ENCODE data around the gene DBT.
"Not testable (repeated sequence)": the region's sequence is repeated elsewhere in the genome, so short reads cannot be mapped to it uniquely, and the experiment has no call there.

The DBT gene

GRCh38 chr1:100249537-100250257 lies at the start of gene DBT:
Gene DBT (minus strand): TSS chr1:100249834. CDS start chr1:100249820, 14 bp downstream.
- DNase-seq = peak; percentile 94 to 97 (median 94)

DNA sequence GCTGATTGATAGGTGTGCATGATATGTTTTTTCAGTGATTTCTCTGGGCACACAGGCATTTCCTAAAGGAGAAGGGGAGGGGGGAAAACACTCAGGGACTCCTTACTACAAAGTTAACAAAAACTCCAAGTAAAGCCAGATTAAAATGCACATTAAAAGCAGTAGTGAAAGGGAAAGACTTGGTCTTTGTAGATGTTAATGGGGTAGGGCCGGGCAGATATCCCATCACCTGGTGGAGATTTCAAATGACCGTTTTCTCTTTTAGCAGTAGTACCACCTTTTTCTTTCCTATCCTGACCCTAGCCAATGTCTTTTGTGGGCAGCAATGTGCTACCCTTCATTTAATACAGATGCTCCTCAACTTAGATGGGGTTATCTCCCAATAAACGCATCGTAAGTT lies 48.9 kb upstream of the DBT start:
- DNase-seq = no peak

DNA sequence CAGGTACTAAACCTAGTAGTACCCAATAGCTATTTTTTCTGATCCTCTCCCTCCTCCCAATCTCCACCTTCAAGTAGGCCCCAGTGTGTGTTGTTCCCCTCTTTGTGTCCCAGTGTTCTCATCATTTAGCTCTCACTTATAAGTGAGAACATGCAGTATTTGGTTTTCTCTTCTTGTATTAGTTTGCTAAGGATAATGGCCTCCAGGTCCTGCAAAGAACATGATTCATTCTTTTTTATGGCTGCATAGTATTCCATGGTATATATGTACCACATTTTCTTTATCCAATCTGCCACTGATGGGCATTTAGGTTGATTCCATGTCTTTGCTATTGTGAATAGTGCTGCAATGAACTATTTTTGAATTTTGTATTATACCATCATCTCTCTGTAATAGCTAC lies 47.4 kb upstream of the DBT start:
- DNase-seq = not testable (repeated sequence)

DNA sequence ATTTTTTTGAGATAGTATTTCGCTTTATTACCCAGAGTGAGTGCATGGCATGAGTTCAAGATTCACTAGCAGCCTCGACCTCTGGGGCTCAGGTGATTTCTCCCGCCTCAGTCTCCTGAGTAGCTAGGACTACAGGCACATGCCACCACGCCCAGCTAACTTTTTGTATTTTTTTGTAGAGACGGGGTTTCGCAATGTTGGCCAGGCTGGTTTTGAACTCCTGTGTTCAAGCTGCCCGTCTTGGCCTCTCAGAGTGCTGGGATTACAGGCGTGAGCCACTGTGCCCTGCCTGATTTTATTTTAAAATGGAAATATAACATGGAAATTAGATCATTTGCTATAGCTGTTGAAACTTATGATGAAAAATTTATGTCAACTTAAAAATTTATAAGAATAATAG lies 46.5 kb upstream of the DBT start:
- DNase-seq = no peak

DNA sequence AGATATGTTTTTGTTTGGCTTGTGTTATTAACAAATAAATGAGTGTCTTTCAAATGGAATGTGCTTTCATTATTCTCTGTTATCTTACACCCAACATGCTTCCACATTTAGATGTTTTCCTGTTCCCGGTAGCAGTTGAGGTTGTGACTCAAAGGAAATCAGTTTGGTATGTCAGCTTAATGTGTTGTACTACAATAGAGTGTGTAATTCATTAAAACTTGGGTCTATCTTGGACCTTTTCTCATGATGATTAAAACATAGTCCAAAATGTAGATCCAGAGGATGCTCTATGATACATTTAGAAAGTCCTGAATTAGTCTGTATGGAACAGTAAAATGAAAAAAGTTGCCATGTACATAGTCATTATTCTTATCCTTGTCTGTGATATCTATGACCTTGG lies 43.1 kb upstream of the DBT start:
- DNase-seq = no peak

DNA sequence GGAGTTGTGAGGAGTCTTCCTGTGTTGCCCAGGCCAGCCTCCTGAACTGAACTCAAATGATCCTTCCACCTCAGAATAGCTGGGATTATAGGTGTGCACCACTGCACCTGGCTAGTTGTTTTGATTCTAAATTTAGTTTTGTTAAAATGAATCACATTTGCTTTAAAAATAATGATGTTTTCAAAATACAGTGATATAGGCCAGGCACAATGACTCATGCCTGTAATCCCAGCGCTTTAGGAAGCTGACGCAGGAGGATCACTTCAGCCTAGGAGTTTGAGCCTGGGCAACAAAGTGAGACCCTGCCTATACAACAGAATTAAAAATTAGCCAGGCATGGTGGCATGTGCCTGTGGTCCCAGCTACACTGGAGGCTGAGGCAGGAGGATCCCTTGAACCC lies 40.7 kb upstream of the DBT start:
- DNase-seq = no peak

- DNase-seq = no peak
These were observed 37.5 kb upstream of the DBT start for GRCh38 chr1:100287162-100287561.

GRCh38 chr1:100284591-100284990 lies 35.0 kb upstream of the DBT start:
- no peak for DNase-seq

DNA sequence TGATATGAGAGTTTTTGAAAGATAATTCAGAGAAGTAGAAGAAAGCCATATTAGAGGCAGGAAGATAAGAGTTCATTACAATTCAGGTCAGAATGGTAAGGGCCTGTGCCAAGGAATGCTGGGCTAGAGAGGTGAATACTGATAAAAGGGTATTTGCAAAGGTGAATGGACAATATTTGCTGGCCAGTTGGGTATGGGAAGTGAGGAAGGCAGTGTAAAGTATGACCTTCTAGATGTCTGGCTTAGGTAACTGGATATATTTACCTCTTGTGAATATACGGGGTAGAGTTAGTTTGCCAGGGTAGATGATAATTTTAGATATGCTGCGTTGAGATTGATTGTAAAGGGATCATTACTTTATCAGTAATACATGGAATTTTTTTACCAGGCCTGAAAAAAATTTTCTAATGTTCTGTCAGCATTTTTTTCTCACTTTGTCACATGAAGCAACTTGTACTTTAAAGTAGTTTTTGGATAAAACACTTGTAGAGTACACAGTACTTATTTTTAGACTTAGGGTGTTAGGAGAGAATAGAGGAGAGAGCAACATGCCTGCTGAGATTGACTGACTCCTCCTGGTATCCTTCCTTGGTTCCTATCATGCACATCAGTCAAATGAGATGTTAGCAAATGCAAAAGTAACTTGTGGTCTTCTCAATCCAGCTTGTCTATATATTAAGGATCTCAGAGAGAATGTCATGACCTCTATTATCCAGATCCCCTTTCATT lies 30.5 kb upstream of the DBT start:
- no peak for DNase-seq

DNA sequence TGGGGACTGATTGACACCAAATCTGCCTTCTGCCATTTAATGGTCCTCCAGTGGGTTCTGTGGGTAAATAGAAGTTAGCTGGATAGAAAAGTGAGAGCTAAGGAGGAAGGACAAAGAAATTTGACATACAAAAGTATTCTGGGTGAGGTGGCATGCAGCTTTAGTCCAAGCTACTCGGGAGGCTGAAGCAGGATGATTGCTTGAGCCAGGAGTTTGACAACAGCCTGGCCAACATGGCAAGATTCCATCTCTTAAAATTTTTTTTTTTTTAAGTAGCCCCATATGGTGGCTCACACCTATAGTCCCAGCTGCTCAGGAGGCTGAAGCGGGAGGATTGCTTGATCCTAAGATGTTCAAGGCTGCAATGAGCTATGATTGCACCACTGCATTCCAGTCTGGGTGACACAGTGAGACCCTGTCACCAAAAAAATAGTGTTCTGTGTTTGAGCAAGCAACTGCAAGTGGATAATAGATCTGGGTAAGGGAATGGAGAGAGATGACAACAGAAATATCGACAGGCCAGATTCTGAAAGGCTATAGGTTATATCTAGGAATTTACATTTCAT lies 29.8 kb upstream of the DBT start:
- no peak for DNase-seq

- no peak for DNase-seq
These were observed 28.2 kb upstream of the DBT start for GRCh38 chr1:100277866-100278265.

- no peak for DNase-seq
These were observed 18.6 kb upstream of the DBT start for GRCh38 chr1:100268202-100268601.

DNA sequence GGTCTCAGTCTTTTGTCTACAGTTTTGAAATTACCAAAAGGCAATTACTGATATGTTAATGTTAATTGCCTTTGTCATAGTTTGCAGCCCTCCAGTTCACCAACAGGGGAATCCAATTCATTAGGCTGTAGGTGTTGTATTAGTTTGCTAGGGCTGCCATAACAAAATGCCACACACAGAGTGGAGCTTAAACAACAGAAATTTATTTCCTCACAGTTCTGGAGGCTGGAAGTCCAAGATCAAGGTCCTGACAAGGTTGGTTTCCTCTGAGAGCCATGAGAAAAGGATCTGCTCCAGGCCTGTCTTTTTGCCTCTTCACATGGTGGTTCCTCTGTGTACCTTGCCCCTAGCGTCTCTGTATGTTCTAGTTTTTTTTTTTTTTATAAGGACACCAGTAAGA lies 17.6 kb upstream of the DBT start:
- DNase-seq = no peak

- DNase-seq = peak in 2 of 3 experiments; percentile 35 to 54
These were observed 17.1 kb upstream of the DBT start for GRCh38 chr1:100266741-100267140.

- DNase-seq = peak; percentile 91 to 97 (median 94)
These were observed 16.5 kb upstream of the DBT start, which contains the start of gene RTCA for GRCh38 chr1:100265931-100266740. Gene RTCA (plus strand): TSS chr1:100266216. CDS start chr1:100266376, 160 bp downstream.

- DNase-seq = peak; percentile 34 to 84 (median 76)
These were observed 15.9 kb upstream of the DBT start for GRCh38 chr1:100265562-100265930.

- DNase-seq = not testable (repeated sequence)
These were observed 14.4 kb upstream of the DBT start for GRCh38 chr1:100264081-100264480.

DNA sequence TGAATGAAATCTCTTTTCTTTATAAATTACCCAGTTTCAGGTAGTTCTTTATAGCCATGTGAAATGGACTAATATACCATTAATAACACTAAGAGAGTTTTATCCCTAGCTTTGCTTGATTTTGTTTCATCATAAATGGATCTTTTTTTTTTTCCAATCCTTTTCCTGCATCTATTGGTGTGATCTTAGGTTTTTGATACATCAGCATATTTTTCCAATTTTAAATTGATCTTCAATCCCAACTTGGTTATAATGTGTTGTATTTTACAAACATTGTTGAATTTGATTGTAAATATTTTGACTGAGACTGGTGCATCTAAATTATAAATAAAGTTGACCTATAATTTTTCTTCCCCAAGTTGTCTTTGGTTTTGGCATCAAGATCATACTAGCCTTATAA lies 12.1 kb upstream of the DBT start:
- DNase-seq = no peak

GRCh38 chr1:100258427-100258826 lies 8.8 kb upstream of the DBT start:
- not testable (repeated sequence) for DNase-seq

DNA sequence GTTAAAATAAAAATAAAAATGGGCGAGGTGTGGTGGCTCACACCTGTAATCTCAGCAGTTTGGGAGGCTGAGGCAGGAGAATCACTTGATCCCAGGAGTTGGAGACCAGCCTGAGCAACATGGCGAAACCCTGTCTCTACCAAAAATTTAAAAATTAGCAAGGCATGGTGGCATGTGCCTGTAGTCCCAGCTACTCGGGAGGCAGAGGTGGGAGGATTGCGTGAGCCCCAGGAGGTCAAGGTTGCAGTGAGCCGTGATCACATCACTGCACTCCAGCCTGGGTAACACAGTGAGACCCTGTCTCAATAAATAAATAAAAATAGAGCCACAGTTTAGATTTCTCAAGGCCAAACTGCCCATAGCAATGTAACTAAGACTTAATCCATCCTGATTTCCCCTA lies 6.6 kb upstream of the DBT start:
- not testable (repeated sequence) for DNase-seq

GRCh38 chr1:100253552-100253951 lies 3.9 kb upstream of the DBT start:
- no peak for DNase-seq

DNA sequence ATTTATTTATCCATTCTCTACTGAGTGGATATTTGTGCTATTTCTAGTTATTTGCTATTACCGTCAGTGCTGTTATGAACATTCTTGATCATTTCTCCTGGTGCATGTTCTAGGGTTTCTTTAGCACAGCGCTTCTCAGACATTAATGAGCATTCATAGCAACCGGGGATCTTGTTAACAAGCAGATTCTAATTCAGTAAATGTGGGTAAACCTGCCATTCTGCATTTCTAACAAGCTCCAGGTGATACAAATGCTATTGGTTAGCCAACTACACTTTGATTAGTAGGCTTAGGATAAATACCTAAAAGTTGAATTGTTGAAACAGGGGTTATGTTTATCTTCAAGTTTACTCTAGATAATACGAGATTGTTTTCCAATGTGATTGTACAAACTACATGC lies 3.3 kb upstream of the DBT start:
- DNase-seq = no peak

GRCh38 chr1:100250807-100251206 lies 1.2 kb upstream of the DBT start:
- DNase-seq = no peak
